Brain pericyte (primary cell): ENCODE measurements around the gene KRT7.

ENCODE experiments used
- DNase-seq: peaks from one replicate; pipeline ENCODE4 v3.0.0-alpha.2; 2012; ENCODE audit warnings: low read depth, low spot score

The KRT7 gene

DNA sequence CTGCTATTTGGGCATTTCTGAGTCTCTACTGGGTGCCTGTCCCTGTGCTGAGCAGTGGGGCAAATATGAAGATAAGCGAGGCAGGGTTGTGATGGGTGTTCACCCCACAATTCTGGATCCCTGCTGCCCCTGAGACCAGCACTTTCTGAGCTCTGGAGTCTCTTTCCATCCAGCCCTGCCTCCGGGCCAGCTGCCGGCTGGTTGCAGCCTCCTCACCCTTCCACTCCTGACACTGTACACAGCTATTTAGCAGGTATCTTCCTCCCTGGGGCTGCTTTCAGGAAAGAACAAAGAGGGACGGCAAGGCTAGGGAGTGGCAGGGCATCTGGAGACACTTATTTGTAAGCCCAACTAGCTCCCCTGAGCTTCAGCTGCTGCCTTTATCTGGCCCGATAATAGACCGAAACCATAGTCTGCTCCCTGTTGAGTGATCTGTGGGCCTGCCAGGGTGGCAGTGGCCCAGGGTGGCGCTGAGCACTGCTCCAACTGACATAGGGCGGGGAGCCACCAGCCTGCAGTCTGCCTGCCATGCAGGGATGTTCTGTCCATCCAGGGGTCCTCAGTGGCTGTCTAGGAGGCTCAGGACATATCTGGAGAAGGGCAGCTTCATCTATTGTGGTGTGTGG, 33.6 kb upstream of the KRT7 start:
- DNase-seq, result no peak

- DNase-seq, result no peak
Measured at GRCh38 chr12:52200086-52200780, 32.8 kb upstream of the KRT7 start.

GRCh38 chr12:52200781-52201450, 32.1 kb upstream of the KRT7 start:
- DNase-seq, result no peak

DNA sequence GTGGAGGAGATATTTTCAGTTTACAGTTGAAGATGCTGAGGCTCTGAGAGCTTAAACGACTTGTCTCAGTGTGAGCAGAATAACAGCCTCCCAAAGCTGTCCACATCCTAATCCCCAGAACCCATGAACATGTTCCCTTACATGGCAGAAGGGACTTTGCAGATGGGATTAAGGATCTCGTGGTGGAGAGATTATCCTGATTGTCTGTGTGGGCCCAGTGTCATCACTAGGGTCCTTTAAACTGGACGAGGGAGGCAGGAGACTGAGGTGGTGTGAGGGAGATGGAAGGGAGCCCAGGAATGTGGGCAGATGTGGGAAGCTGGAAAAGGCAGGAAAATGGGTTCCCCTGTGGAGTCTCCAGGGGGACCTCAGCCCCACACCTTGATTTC, 31.6 kb upstream of the KRT7 start:
- no peak for DNase-seq

DNA sequence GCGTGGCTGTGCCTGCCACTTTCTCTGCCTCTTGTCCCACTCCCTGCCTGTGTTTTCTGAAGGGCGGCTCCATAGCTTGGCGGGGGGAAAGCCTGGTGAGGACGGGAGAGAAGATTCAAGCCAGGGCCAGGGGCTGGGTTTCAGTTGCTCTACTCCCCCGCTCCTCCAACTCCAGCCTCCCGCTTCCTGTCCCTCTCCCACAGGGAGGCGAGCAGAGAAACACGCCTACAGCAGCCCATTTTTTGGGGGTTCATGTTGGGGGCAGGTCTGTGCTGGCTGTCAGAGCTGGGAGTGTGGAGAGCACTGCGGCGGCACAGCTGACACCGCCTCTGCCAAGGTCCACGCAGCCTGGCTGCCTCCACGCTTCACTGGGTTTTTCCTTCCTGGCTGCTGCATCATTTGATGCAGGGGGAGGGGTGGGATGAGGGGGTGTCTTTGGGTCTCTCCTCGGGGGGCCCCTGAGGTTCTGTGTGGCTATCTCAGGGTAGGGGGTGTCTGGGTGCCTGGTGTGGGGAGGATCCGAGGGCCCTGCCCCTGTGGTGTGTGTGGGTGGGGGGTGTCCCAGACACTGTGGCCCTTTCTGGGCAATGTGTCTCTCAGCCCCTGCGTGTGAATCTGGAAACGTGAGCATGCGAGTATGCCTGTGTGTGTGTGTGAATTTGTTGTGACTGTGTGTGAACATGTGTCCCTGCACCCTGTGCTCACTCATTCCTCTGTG, 30.5 kb upstream of the KRT7 start:
- no peak for DNase-seq

GRCh38 chr12:52203079-52203921, 29.7 kb upstream of the KRT7 start:
- DNase-seq, result no peak

GRCh38 chr12:52204095-52204930, 28.7 kb upstream of the KRT7 start:
- DNase-seq, result no peak

GRCh38 chr12:52204931-52205505, 28.0 kb upstream of the KRT7 start:
- no peak for DNase-seq

DNA sequence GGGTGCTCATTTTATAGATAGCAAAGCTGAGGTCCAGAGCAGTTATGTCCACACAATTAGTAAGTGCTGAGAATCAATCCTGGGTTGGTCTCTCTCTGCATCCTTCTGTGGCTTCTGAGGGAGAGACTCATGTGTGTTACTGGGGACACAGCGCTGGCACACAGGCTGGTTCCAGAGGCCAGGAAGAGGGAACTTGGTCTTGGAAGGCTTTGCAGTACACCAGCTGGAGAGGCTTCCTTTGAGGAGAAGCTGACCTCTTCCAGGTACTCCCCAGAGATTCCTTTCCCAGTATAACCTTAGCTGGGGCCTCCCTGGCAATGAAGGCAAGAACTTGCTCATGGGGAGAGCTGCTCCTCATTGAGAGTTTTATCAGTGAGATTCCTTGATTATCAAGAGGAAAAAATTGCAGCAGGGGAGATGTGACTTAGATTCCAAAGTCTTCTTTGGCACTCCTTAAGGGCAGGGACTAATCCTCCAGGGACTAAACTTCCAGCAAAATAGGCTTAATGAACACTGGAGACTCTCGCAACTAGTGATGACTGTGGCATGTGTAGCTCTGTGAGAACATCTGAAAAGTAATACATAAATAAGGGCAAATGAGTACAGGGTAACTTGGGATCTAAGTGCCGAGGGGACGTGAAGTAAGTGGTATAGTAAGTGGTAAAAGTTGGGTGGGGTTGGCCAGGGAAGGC, 27.3 kb upstream of the KRT7 start:
- DNase-seq, result no peak

DNA sequence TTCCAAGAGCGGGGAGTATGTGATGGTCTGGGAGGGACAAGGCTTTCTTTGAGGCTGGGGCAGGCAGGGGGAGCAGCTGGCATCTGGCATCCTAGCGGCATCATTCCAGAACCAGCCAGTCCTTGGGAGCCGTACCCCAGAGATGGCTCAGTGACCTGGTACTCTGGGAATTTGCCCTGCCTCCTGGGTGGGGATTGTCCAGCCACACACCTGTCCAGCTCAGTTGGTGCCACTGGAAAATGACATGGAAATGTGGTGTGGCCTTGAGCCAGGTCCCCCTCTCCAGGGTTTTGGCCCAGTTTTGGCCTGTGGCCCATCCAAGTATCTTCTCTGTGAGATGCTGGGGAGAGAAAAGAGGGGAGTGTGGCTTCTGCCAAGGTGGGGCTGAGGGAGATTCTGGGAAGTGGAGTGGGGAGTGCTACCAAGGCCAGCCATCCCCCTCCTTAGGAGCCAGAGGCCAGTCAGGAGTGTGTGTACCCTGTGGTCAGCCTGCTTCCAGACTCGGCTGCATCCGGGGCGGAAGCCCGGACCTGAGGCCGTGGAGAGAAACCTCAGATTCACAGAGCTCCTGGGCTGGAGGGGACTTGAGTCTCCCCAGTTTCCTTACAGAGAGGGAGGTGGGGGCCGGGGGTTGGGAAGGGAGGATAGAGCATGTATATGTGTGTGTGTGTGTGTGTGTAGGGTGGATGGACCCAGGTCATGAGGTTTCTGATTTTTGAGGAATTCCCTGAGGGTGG, 26.6 kb upstream of the KRT7 start:
- no peak for DNase-seq

GRCh38 chr12:52207106-52207505, 25.9 kb upstream of the KRT7 start:
- no peak for DNase-seq

GRCh38 chr12:52207895-52208294, 25.1 kb upstream of the KRT7 start:
- DNase-seq, result no peak

- DNase-seq, result no peak
Measured at GRCh38 chr12:52208424-52209165, 24.4 kb upstream of the KRT7 start.

GRCh38 chr12:52209321-52209720, 23.7 kb upstream of the KRT7 start:
- no peak for DNase-seq

GRCh38 chr12:52210186-52210924, 22.7 kb upstream of the KRT7 start:
- DNase-seq, result no peak

DNA sequence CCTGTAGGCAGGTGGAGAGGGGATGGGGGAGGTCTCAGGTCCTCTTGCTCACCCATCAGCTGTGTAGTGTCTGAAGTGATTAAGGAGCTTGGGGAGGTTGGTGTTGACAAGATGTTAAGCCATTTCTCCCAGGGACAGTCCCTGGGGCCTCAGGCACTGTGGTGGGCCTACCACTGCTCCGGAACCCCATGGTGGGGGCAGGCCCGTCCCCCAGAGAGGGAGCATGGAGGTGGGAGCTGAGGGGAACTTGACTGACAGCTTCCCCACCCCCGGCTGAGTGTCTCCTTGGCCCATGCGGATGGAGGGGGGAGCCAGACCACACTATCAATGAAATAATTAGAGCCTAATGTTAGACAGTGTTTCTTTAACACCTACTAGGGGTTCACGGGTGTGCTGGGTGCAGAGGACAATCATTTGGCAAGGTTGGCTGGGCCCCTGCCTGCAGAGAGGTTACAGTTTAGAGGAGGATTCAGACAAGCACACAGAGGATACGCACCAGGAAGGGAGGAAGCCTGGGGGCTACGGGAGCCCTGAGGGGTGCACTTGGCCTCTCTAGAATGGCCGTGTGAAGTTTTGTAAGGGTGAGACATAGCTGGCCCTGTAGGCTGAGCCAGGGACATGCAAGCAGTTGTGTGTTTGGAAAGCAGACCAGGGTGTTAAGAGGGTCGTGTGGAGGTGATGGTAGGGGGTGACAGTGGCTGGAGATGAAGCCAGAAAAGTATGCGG, 22.0 kb upstream of the KRT7 start:
- no peak for DNase-seq
